RWPE1 (cell line): ENCODE results near the gene FUZ.

Experiments
- CTCF ChIA-PET: fragments of 350-600 bp; sonication (Branson Sonifier 250); formaldehyde crosslinking; extraction: SDS; loops from one replicate; lab custom pipeline; 2021; lab: Yijun Ruan, JAX
- POLR2A ChIA-PET: fragments of 400-600 bp; formaldehyde crosslinking; extraction: SDS; loops from one replicate; lab custom pipeline; 2020; ENCODE audit warnings: antibody characterized with exemption; ENCODE audit not compliant: low non-redundant PET; lab: Yijun Ruan, JAX
- DNase-seq: peaks from one replicate; pipeline ENCODE4 v3.0.0; 2012; ENCODE audit warnings: low spot score
- H3K27ac ChIP-seq: fragments of 450-650 bp; 2 replicates; pipeline ENCODE4 v1.5.1; 2017
- TF ChIP-seq, protein P1 (sequence below): fragments of 450-650 bp; conservative IDR thresholded peaks from 2 replicates; pipeline ENCODE4 v1.5.1; 2017; ENCODE audit warnings: low read depth, mild to moderate bottlenecking

FUZ gene

DNA sequence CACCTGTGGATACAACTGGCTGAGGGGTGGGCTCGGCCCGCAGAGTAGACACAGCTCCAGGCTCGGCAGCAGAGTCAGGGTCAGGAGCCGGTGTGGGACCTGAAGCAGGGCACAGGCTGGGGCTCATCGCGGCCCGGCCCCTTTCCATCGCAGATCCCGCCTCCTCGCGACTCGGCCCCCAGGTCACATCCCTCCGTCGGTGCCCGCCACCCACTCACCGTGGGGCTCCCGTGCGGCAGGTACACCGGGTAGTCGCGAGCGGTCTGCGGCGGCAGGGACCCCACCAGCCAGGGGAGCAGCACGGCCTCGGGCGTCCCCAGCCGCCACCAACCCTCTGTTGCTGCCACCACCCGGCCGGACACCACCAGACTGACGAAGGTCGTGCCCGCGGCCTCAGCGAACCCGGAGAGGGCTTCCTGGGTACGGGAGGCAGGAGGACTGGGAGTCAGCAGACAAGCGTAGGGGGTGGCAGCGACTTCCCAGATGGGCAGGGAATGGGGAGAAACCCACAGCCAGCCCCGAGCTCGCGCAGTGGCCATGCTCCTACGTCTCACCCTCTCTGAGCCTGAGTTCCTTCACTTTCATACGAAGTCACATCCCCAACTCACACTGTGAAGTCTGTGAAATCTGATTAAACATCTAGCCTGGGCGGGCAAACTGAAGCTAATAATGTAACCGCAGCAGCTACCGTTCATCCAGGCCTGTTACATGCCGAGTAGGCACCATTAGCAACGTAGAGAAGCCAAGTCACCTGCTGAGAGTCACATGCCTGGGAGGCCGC is 3.7 kb downstream of the FUZ start:
- POLR2A ChIA-PET = no interaction called here
- peak; percentile 31 for DNase-seq
- TF ChIP-seq, protein P1, sequence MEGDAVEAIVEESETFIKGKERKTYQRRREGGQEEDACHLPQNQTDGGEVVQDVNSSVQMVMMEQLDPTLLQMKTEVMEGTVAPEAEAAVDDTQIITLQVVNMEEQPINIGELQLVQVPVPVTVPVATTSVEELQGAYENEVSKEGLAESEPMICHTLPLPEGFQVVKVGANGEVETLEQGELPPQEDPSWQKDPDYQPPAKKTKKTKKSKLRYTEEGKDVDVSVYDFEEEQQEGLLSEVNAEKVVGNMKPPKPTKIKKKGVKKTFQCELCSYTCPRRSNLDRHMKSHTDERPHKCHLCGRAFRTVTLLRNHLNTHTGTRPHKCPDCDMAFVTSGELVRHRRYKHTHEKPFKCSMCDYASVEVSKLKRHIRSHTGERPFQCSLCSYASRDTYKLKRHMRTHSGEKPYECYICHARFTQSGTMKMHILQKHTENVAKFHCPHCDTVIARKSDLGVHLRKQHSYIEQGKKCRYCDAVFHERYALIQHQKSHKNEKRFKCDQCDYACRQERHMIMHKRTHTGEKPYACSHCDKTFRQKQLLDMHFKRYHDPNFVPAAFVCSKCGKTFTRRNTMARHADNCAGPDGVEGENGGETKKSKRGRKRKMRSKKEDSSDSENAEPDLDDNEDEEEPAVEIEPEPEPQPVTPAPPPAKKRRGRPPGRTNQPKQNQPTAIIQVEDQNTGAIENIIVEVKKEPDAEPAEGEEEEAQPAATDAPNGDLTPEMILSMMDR = peak; percentile 25; the same call in 1 of the 2 replicates
- peak overlapping the region; percentile 84 for H3K27ac ChIP-seq
- CTCF ChIA-PET = interaction anchor here (0.8 kb wide), 1 partner anchor 120 kb away, joined by 3 read pairs; no protein-coding TSS in a partner anchor

- CTCF ChIA-PET = interaction anchor here (0.8 kb wide), 1 partner anchor 119 kb away, joined by 3 read pairs; no protein-coding TSS in a partner anchor
- POLR2A ChIA-PET = no interaction called here
- H3K27ac ChIP-seq = peak overlapping the region; percentile 84
- peak; percentile 92 for DNase-seq
- TF ChIP-seq, protein P1 = no peak
Observed at GRCh38 chr19:49808711-49809159, 4.4 kb downstream of the FUZ start.

GRCh38 chr19:49807904-49808675 is 5.0 kb downstream of the FUZ start:
- TF ChIP-seq, protein P1 = no peak
- DNase-seq = no peak
- peak overlapping the region; percentile 84 for H3K27ac ChIP-seq
- CTCF ChIA-PET = interaction anchor here (0.6 kb wide), 1 partner anchor 127 kb away, joined by 3 read pairs; no protein-coding TSS in a partner anchor
- POLR2A ChIA-PET = interaction anchor here (0.7 kb wide), 1 partner anchor 15 kb away, joined by 3 read pairs; no protein-coding TSS in a partner anchor

DNA sequence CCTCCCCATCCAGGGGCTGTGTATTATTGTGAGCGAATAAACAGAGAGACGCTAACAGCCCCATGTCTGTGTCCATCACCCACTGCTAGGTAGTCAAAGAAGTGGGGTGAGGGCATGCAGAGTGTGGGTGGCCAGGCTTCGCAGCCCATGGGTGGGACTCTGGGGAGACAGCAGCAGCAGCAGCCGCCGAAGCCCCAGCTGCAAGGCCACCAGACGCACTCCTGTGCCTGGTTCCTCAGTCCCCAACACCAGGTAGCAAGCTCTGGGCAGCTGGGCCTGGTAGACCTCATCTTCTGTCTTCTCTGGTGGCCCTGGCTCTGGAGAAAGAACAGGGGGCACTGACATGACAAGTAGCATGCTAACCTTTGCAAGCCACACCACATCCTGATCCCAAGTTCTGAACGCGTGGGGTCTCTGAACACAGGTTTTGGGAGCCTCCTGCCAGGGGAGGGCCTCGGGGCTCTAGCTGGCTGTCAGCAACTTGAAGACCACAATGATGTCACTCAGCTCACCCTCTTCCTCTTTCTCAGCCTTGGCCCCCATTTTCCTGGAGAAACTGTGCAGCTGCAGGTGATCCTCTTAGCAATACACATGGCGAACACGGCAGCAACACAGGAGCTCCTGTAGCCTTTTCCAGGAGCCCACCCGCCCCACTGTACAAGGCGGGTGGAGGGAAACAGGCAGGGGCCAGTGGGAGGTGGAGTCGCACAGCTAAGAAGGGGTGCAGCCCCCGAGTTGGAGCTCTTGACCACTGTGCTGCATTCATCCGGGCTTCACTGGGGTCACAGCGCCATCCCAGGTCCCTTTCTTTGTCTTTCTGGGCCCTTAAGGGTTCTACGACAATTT is 5.8 kb downstream of the FUZ start:
- CTCF ChIA-PET = interaction anchor here (0.6 to 1.0 kb wide), 2 partner anchors 123 to 126 kb away, joined by 3 to 4 read pairs; no protein-coding TSS in a partner anchor
- H3K27ac ChIP-seq = peak overlapping the region; percentile 84
- POLR2A ChIA-PET = interaction anchor here (0.7 kb wide), 1 partner anchor 14 kb away, joined by 3 read pairs; no protein-coding TSS in a partner anchor
- TF ChIP-seq, protein P1 = no peak
- DNase-seq = no peak

DNA sequence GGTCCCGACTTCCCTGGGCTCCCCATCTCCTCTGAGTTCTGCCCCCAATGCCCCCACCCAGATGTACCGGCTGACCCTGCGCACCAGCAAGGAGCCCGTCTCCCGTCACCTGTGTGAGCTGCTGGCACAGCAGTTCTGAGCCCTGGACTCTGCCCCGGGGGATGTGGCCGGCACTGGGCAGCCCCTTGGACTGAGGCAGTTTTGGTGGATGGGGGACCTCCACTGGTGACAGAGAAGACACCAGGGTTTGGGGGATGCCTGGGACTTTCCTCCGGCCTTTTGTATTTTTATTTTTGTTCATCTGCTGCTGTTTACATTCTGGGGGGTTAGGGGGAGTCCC is 6.5 kb downstream of the FUZ start:
- TF ChIP-seq, protein P1 = no peak
- POLR2A ChIA-PET = no interaction called here
- CTCF ChIA-PET = interaction anchor here (1.0 kb wide), 1 partner anchor 122 kb away, joined by 4 read pairs; no protein-coding TSS in a partner anchor
- no peak for DNase-seq
- peak overlapping the region; percentile 84 for H3K27ac ChIP-seq
